GM18867 (cell line): ENCODE measurements around the gene OR8S1.
"Not testable (repeated sequence)": the region's sequence is repeated elsewhere in the genome, so short reads cannot be mapped to it uniquely, and the experiment has no call there.

Source experiments
- ATAC-seq: cut with Tn5 transposase; IDR thresholded peaks from one replicate; pipeline ENCODE4 v1.9.1; 2021; ENCODE audit warnings: mild to moderate bottlenecking, moderate library complexity; ENCODE audit not compliant: unreplicated experiment

OR8S1 gene

GRCh38 chr12:48525332-48525731 lies at the start of gene OR8S1:
Gene OR8S1 (plus strand): TSS chr12:48525632. CDS start chr12:48525632, 0 bp downstream.
- no peak for ATAC-seq

GRCh38 chr12:48482198-48482597 lies 43.2 kb upstream of the OR8S1 start, which contains the start of gene C12orf54:
Gene C12orf54 (plus strand): TSS chr12:48482498. CDS start chr12:48483297, 799 bp downstream.
- no peak for ATAC-seq

- no peak for ATAC-seq
Observed at GRCh38 chr12:48482930-48483329, 42.5 kb upstream of the OR8S1 start.

GRCh38 chr12:48486261-48486660 lies 39.2 kb upstream of the OR8S1 start:
- no peak for ATAC-seq

DNA sequence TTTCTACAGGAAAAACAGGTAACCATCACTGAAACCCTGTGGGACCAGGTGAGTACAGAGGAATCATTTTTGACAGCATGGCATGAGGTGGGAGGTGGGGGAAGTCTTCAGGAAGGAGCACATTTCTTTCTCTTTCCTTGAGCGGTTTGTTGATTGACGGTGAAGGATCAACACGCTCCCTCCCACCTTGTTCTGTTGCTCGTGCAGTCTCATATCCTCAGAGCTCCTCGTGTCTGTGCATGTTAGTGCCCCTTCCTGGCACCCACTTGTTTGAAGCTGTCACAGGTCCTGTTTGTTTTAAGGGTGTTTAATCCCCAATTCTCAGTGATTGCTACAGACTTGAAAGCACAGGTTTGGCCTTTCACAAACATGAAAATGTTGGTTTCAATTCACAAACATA lies 38.8 kb upstream of the OR8S1 start:
- no peak for ATAC-seq

DNA sequence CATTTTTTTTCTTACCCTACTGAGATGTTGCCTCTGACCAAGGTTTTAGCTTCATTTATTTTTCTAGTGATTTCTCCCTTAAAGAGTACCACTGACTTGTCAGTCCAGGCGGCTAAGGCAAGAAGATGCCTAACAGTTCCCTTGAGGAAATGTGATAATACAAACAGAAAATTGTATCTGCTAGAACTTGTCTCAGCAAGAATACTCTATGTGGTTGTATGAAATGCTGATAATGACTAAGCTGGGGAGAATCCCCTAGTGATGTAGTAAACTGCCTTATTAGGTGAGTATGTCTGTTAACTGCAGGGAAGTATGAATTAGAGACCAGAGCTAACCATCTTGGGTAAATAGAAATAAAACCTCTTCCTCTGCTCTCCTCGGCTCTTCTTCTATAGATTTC lies 36.4 kb upstream of the OR8S1 start:
- peak; percentile 98 for ATAC-seq

DNA sequence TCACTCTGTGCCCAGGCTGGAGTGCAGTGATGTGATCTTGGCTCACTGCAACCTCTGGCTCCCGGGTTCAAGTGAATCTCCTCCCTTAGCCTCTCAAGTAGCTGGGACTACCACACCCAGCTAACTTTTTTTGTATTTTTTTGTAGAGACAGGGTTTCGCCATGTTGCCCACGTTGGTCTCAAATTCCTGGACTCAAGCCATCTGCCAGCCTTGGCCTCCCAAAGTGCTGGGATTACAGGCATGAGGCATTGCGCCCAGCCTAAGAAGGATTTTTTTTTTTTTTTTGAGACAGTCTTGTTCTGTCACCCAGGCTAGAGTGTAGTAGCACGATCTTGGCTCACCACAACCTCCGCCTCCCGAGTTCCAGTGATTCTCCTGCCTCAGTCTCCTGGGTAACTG lies 36.0 kb upstream of the OR8S1 start:
- ATAC-seq, result not testable (repeated sequence)

- ATAC-seq, result not testable (repeated sequence)
Observed at GRCh38 chr12:48500281-48500680, 25.2 kb upstream of the OR8S1 start.

GRCh38 chr12:48506836-48507235 lies 18.6 kb upstream of the OR8S1 start:
- ATAC-seq, result not testable (repeated sequence)

GRCh38 chr12:48508987-48509386 lies 16.4 kb upstream of the OR8S1 start:
- no peak for ATAC-seq

- no peak for ATAC-seq
Observed at GRCh38 chr12:48510111-48510510, 15.3 kb upstream of the OR8S1 start.

- peak; percentile 76 for ATAC-seq
Observed at GRCh38 chr12:48512855-48513254, 12.6 kb upstream of the OR8S1 start.

DNA sequence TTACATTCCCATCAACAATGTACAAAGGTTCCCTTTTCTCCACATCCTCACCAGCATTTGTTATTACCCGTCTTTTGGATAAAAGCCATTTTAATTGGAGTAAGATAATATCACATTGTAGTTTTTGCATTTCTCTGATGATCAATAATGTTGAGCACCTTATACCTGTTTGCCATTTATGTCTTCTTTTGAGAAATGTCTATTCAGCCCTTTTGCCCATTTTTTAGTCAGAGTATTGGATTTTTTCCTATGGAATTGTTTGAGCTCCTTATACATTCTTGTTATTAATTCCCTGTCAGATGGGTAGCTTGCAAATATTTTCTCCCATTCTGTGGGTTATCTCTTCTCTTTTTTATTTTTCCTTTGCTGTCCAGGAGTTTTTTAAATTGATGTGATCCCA lies 10.7 kb upstream of the OR8S1 start:
- ATAC-seq, result no peak

DNA sequence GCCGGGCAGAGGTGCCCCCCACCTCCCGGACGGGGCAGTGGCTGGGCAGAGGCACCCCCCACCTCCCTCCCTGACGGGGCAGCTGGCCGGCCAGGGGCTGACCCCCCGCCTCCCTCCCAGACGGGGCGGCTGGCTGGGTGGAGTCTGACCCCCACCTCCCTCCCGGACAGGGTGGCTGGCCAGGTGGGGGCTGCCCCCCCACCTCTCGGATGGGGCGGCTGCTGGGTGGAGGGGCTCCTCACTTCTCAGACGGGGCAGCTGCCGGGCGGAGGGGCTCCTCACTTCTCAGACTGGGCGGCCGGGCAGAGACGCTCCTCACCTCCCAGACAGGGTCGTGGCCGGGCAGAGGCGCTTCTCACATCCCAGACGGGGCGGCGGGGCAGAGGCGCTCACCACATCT lies 5.1 kb upstream of the OR8S1 start:
- not testable (repeated sequence) for ATAC-seq

GRCh38 chr12:48527891-48528670 lies 2.6 kb downstream of the OR8S1 start:
- ATAC-seq, result no peak

DNA sequence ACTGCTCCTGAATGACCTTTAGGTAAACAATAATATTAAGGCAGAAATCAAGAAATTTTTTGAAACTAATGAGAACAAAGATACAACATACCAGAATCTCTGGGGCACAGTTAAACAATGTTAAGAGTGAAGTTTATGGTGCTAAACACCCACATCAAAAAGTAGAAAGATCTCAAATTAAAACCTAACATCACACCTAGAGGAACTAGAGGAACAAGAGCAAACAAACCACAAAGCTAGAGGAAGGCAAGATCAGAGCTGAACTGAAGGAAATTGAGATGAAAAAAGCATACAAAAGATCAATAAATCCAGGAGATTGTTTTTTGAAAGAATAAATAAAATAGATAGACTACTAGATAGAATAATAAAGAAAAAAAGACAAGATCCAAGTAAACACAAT lies 7.2 kb downstream of the OR8S1 start:
- no peak for ATAC-seq

GRCh38 chr12:48536602-48537001 lies 11.2 kb downstream of the OR8S1 start:
- no peak for ATAC-seq

GRCh38 chr12:48542300-48542928 lies 17.0 kb downstream of the OR8S1 start:
- ATAC-seq, result no peak

DNA sequence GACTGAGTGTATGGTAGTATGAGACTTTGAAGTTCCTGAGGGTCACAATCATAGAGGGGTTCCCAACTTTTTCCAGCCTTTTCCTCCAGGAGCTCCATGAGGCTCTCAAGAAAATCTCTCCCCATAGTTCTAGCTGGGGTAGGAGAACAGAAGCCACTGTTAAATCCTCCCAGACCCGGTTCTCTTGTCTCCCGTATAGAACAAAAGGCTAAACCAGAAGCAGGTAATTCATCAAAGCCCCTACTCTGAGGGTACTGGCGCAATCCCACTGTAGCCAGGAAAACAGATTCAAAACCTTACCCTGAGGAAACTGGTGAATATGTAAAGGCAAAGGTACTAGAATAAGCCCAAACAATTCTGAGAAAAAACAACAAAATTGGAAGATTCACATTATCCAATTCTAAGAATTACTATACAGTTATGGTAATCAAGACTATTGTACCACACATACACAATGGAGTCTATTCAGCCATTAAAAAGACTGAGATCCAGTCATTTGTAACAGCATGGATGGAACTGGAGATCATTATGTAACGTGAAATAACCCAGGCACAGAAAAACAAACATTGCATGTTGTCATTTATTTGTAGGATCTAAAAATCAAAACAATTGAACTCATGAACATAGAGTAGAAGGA lies 20.5 kb downstream of the OR8S1 start:
- ATAC-seq, result no peak

DNA sequence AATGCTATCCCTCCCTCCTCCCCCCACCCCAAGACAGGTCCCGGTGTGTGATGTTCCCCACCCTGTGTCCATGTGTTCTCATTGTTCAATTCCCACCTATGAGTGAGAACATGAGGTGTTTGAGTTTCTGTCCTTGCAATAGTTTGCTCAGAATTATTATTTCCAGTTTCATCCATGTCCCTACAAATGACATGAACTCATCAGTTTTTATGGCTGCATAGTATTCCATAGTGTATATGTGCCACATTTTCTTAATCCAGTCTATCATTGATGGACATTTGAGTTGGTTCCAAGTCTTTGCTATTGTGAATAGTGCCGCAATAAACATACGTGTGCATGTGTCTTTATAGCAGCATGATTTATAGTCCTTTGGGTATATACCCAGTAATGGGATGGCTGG lies 21.6 kb downstream of the OR8S1 start:
- ATAC-seq, result not testable (repeated sequence)

DNA sequence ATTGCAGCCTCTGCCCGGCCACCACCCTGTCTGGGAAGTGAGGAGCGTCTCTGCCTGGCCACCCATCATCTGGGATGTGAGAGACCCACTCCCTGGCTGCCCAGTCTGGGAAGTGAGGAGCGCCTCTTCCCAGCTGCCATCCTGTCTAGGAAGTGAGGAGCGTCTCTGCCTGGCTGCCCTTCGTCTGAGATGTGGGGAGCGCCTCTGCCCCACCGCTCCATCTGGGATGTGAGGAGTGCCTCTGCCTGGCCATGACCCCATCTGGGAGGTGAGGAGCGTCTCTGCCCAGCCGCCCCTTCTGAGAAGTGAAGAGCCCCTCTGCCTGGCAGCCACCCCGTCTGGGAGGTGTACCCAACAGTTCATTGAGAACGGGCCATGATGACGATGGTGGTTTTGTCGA lies 26.2 kb downstream of the OR8S1 start:
- ATAC-seq, result not testable (repeated sequence)
